NB4 (cell line): ENCODE measurements around the gene TMEM132E.

ENCODE experiments used
- DNase-seq: peaks from one replicate; pipeline ENCODE4 v3.0.0; 2010; ENCODE audit warnings: low read depth
- H3K4me3 ChIP-seq: one replicate; pipeline ENCODE4 v1.5.1; 2011; ENCODE audit warnings: mild to moderate bottlenecking, low read depth, low read length, moderate library complexity
- MYC ChIP-seq: IDR thresholded peaks from 2 replicates; pipeline ENCODE4 v1.6.1; 2011; ENCODE audit warnings: low read depth, low read length
- POLR2A ChIP-seq: IDR thresholded peaks from 2 replicates; pipeline ENCODE4 v1.6.1; 2011; ENCODE audit warnings: mild to moderate bottlenecking; ENCODE audit not compliant: insufficient read length; ENCODE audit errors: extremely low read depth
- TF ChIP-seq, protein P1 (sequence below): IDR thresholded peaks from 2 replicates; pipeline ENCODE4 v1.6.1; 2011; ENCODE audit warnings: low read depth, low read length
- TF ChIP-seq, protein P2 (sequence below): IDR thresholded peaks from one replicate; pipeline ENCODE4 v1.5.1; 2012; ENCODE audit warnings: low read depth, low read length

TMEM132E gene

DNA sequence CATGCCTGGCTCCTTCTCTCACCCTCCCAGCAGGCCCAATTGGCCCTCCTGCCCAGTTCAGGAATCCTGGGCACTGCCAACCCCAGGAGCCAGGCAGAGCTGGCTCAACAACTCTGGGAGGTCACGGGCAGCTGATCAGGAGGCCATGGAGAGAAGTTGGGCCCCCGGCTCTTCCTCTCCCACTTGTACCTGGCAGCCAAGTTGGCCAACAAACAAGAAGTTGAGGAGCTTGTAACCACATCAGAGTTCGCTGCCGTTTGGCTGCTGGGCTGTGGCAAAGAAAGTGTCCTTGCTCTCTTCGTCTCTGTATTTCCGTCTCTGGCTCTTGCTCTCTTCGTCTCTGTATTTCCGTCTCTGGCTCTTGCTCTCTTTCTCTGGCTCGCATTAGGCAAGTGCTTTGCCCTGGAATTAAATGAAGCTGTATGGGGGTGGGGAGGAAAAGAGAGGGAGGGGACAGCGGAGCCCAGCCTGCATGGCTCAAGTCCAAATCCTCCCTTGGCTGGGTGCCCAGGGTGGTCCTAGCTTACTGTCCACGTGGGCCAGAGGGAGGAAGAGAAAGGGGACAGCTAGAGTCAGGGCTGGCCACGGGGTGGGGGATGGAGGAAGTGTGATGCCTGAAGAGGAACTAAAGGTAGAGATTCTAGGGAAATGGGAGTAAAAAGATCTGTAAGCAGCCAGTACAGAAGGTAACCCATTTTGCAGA lies 7.8 kb upstream of the TMEM132E start:
- TF ChIP-seq, protein P1, sequence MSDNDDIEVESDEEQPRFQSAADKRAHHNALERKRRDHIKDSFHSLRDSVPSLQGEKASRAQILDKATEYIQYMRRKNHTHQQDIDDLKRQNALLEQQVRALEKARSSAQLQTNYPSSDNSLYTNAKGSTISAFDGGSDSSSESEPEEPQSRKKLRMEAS: no peak
- TF ChIP-seq, protein P2, sequence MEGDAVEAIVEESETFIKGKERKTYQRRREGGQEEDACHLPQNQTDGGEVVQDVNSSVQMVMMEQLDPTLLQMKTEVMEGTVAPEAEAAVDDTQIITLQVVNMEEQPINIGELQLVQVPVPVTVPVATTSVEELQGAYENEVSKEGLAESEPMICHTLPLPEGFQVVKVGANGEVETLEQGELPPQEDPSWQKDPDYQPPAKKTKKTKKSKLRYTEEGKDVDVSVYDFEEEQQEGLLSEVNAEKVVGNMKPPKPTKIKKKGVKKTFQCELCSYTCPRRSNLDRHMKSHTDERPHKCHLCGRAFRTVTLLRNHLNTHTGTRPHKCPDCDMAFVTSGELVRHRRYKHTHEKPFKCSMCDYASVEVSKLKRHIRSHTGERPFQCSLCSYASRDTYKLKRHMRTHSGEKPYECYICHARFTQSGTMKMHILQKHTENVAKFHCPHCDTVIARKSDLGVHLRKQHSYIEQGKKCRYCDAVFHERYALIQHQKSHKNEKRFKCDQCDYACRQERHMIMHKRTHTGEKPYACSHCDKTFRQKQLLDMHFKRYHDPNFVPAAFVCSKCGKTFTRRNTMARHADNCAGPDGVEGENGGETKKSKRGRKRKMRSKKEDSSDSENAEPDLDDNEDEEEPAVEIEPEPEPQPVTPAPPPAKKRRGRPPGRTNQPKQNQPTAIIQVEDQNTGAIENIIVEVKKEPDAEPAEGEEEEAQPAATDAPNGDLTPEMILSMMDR: no peak
- no peak for TF ChIP-seq MYC
- no peak for TF ChIP-seq POLR2A
- no peak for DNase-seq
- no peak overlapping the region for H3K4me3 ChIP-seq

DNA sequence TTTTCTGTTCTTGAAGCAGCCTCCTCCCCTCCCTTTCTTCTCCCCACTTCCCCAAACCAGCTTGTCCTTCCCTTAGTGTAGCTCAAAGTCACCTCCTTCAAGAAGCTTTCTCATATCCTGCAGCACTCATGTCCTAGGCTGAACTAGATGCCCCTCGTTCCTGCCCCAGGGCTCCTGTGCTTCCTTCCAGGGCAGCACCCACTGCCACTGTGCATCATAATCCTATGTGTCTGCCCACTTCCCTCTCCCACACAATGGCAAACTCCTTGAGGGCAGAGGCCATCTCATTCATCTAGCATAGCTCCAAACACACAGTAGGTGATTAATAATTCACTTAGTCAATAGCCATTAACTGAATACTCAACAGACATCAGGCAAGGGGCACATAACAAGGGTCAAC lies 6.9 kb upstream of the TMEM132E start:
- no peak overlapping the region for H3K4me3 ChIP-seq
- TF ChIP-seq, protein P1: no peak
- TF ChIP-seq, protein P2: no peak
- TF ChIP-seq MYC (no peak), POLR2A (no peak)

DNA sequence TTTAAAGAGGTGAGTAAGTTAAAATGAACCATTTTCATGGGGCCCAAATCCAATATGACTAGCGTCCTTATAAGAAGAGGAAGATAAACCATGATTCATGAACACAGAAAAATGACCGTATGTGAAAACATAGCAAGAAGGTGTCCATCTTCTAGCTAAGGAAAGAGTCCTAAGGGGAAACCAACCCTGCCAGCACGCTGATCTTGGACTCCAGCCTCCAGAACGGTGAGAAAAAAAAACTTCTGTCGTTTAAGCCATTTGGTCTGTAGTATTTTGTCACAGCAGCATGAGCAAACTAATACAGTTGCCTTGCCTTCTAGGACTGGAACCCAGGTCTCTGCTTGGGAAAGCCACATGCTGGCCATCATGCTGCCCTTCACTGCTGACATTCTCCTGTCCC lies 4.2 kb upstream of the TMEM132E start:
- TF ChIP-seq, protein P2: no peak
- TF ChIP-seq MYC (no peak), POLR2A (no peak)
- TF ChIP-seq, protein P1: no peak
- no peak overlapping the region for H3K4me3 ChIP-seq
- DNase-seq: no peak

More for the DNA sequence above, 6.9 kb upstream of the TMEM132E start:
- no peak for DNase-seq

DNA sequence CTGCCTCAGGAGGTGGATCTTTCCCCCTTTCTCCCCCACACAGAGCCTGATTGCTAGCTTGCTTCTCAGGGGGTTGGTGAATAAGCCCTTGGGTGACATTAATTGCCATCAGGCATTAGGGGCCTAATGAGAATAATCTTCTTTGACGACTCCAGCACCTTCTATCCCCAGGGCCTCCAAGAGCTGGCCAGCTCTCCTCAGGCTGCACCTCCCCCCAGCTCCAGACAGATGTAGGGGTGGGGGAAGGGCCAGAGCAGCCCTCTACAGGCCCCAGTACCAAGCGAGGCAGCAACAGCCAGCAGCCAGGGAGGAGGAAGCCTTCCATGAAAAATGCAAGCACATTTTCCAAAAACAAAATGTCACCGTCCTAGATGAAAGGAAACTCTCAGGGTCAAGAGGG lies 1.4 kb upstream of the TMEM132E start:
- TF ChIP-seq, protein P2: no peak
- TF ChIP-seq, protein P1: no peak
- TF ChIP-seq POLR2A: no peak
- TF ChIP-seq MYC: no peak
- H3K4me3 ChIP-seq: no peak overlapping the region
- DNase-seq: no peak

DNA sequence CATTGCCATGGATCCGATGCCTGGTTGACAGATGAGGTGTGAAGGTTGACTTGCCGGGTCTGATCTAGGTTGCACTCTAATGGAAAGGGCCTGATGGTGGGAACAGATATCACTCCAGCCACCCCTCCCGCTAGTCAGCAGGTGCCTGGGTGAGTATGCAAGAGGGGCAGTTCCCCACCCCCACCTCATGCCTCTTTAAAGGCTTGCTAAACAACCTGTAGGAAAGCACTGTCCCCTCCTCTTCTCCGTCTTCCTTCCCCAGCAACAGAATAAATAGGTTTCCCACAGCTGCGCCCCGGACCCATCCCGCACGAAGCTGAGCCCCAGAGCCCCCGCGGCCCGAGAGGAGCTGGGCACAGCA lies 746 bp upstream of the TMEM132E start:
- no peak for DNase-seq
- TF ChIP-seq POLR2A (no peak), MYC (no peak)
- TF ChIP-seq, protein P2: no peak
- TF ChIP-seq, protein P1: no peak
- H3K4me3 ChIP-seq: no peak overlapping the region
